Caco-2 (cell line): ENCODE data around the gene SH3TC1. TPM values are rescaled to one million over a fixed set of nuclear protein-coding genes. Genes with fewer than 3 reads are reported as not detected.

Experiments
- BruUV-seq: library from RNA; stranded (reverse); fragments of 400-500 nt; replicated peaks from 2 replicates; lab custom pipeline; 2021; lab: Mats Ljungman, UMichigan
- CTCF ChIA-PET: fragments of 300-600 bp; sonication (Branson Sonifier 250); formaldehyde crosslinking; loops from one replicate; lab custom pipeline; 2022; ENCODE audit warnings: antibody characterized with exemption; lab: Charles Lee
- POLR2A ChIA-PET: fragments of 300-600 bp; sonication (Branson Sonifier 250); formaldehyde crosslinking; loops from one replicate; lab custom pipeline; 2022; ENCODE audit warnings: antibody characterized with exemption; lab: Charles Lee
- DNase-seq, 2 experiments: peaks; one replicate each; pipeline versions ENCODE4 v3.0.0 to v3.0.0-alpha.2; 2020 to 2022
- H3K27me3 ChIP-seq: replicated peaks from 2 replicates; pipeline ENCODE4 v1.6.0; 2011; ENCODE audit warnings: low read length; ENCODE audit not compliant: control insufficient read depth, insufficient read depth
- H3K36me3 ChIP-seq: 2 replicates; pipeline ENCODE4 v1.5.1; 2011; ENCODE audit warnings: low read length; ENCODE audit not compliant: control insufficient read depth, insufficient read depth
- H3K4me1 ChIP-seq: fragments of 250-450 bp; sonication (Bioruptor Pico); 2 replicates; pipeline ENCODE4 v1.5.1; 2020; ENCODE audit warnings: mild to moderate bottlenecking
- H3K4me3 ChIP-seq: 2 replicates; pipeline ENCODE4 v1.5.1; 2011; ENCODE audit warnings: low read depth, mild to moderate bottlenecking, control low read depth, low read length
- H3K9me3 ChIP-seq: fragments of 250-450 bp; sonication (Bioruptor Pico); 2 replicates; pipeline ENCODE4 v1.5.1; 2020; ENCODE audit warnings: mild to moderate bottlenecking, moderate library complexity
- H3K27ac Mint-ChIP-seq: one replicate; pipeline ENCODE4 v1.8.0; 2022; ENCODE audit warnings: mixed read lengths; ENCODE audit not compliant: unreplicated experiment
- H3K27me3 Mint-ChIP-seq: one replicate; pipeline ENCODE4 v1.8.0; 2022; ENCODE audit warnings: mixed read lengths; ENCODE audit not compliant: insufficient read depth, unreplicated experiment
- H3K36me3 Mint-ChIP-seq: one replicate; pipeline ENCODE4 v1.8.0; 2022; ENCODE audit warnings: mild to moderate bottlenecking, mixed read lengths; ENCODE audit not compliant: insufficient read depth, unreplicated experiment
- H3K4me1 Mint-ChIP-seq: one replicate; pipeline ENCODE4 v1.8.0; 2022; ENCODE audit warnings: low read depth, mixed read lengths; ENCODE audit not compliant: unreplicated experiment
- H3K4me3 Mint-ChIP-seq: one replicate; pipeline ENCODE4 v1.8.0; 2022; ENCODE audit warnings: mild to moderate bottlenecking, moderate library complexity, mixed read lengths; ENCODE audit not compliant: unreplicated experiment
- H3K9me3 Mint-ChIP-seq: one replicate; pipeline ENCODE4 v1.8.0; 2022; ENCODE audit warnings: mixed read lengths; ENCODE audit not compliant: unreplicated experiment
- CTCF ChIP-seq, 2 experiments: fragments of 200-600 bp in 1 of 2; IDR thresholded peaks; 1 replicate in 1 of 2; 2 replicates in 1 of 2; pipeline versions ENCODE4 v1.5.1 to v1.8.0; 2011 to 2022; ENCODE audit warnings: antibody characterized with exemption in 1 of 2, control low read depth in 1 of 2, inconsistent platforms in 1 of 2, low read depth in 1 of 2, low read length in 1 of 2, mild to moderate bottlenecking in 1 of 2, moderate library complexity in 1 of 2; ENCODE audit not compliant: insufficient read depth in 1 of 2, severe bottlenecking in 1 of 2, unreplicated experiment in 1 of 2
- intact Hi-C: fragments of 100-400 bp; cut with micrococcal nuclease; formaldehyde crosslinking; loops from one replicate; pipeline ENCODE4 v1.10.0; 2022; ENCODE audit not compliant: unreplicated experiment
- total RNA-seq: library from RNA; stranded (reverse); gene quantifications from 2 replicates; pipeline ENCODE4 v1.2.3, GENCODE V29; 2022

SH3TC1 gene
- total RNA-seq, 1 experiment from 2014 or later = 18.6 TPM

GRCh38 chr4:8189551-8190466 is 9.3 kb upstream of the SH3TC1 start:
- Histone ChIP-seq H3K4me3 (no peak overlapping the region), H3K36me3 (no peaks in the 10 kb centered on the region), H3K9me3 (no peaks in the 10 kb centered on the region; the same call in 1 of the 2 replicates), H3K27me3 (no peaks in the 10 kb centered on the region), H3K4me1 (peaks cover 15% of the 10 kb centered on the region; the same call in 1 of the 2 replicates)
- no peaks in the 10 kb centered on the region for H3K27me3 Mint-ChIP-seq
- no peak for TF ChIP-seq CTCF (IDR thresholded peaks at IDR 0.05; ENCODE audit: insufficient read depth in 1 of 2, low read depth in 1 of 2, low read length in 1 of 2, severe bottlenecking in 1 of 2, unreplicated experiment in 1 of 2)
- DNase-seq = no peak
- intact Hi-C loops = no loop called here
- no TSS peak for BruUV-seq
- H3K27ac Mint-ChIP-seq = no peak overlapping the region
- no peak overlapping the region for H3K4me3 Mint-ChIP-seq
- H3K36me3 Mint-ChIP-seq = no peaks in the 10 kb centered on the region
- POLR2A ChIA-PET = no interaction called here
- H3K4me1 Mint-ChIP-seq = peaks cover 19% of the 10 kb centered on the region
- no peaks in the 10 kb centered on the region for H3K9me3 Mint-ChIP-seq
- CTCF ChIA-PET = interaction anchor here (3.8 kb wide), 1 partner anchor 13 kb away, joined by 21 read pairs; no protein-coding TSS in a partner anchor

- intact Hi-C loops = no loop called here
- Histone ChIP-seq H3K4me3 (no peak overlapping the region), H3K4me1 (peaks cover 15% of the 10 kb centered on the region; the same call in 1 of the 2 replicates), H3K27me3 (no peaks in the 10 kb centered on the region), H3K36me3 (no peaks in the 10 kb centered on the region), H3K9me3 (no peaks in the 10 kb centered on the region; the same call in 1 of the 2 replicates)
- peaks cover 15% of the 10 kb centered on the region for H3K4me1 Mint-ChIP-seq
- no peak overlapping the region for H3K27ac Mint-ChIP-seq
- CTCF ChIA-PET = interaction anchor here (3.8 kb wide), 1 partner anchor 14 kb away, joined by 21 read pairs; no protein-coding TSS in a partner anchor
- DNase-seq = no peak
- H3K27me3 Mint-ChIP-seq = no peaks in the 10 kb centered on the region
- TF ChIP-seq CTCF (IDR thresholded peaks at IDR 0.05; ENCODE audit: insufficient read depth in 1 of 2, low read depth in 1 of 2, low read length in 1 of 2, severe bottlenecking in 1 of 2, unreplicated experiment in 1 of 2) = no peak
- H3K36me3 Mint-ChIP-seq = no peaks in the 10 kb centered on the region
- POLR2A ChIA-PET = no interaction called here
- H3K4me3 Mint-ChIP-seq = no peak overlapping the region
- BruUV-seq = no TSS peak
- no peaks in the 10 kb centered on the region for H3K9me3 Mint-ChIP-seq
Measured at GRCh38 chr4:8191136-8191747, 7.8 kb upstream of the SH3TC1 start.
